Superior temporal gyrus (tissue), 1 donor: ENCODE results near the gene FCN1.
"Not testable (repeated sequence)": the region's sequence is repeated elsewhere in the genome, so short reads cannot be mapped to it uniquely, and the experiment has no call there.

Source experiments
- DNase-seq: peaks from one replicate; pipeline ENCODE4 v3.0.0-alpha.2; 2016; ENCODE audit errors: extremely low spot score

Gene FCN1

GRCh38 chr9:134917431-134918373 is at the start of gene FCN1:
Gene FCN1, minus strand, starts transcription at chr9:134917912. Its CDS starts 41 bp downstream, at chr9:134917871.
- DNase-seq, result no peak

GRCh38 chr9:134966697-134967546 is 49.2 kb upstream of the FCN1 start:
- no peak for DNase-seq

- DNase-seq, result no peak
These were observed 48.6 kb upstream of the FCN1 start for GRCh38 chr9:134966270-134966669.

DNA sequence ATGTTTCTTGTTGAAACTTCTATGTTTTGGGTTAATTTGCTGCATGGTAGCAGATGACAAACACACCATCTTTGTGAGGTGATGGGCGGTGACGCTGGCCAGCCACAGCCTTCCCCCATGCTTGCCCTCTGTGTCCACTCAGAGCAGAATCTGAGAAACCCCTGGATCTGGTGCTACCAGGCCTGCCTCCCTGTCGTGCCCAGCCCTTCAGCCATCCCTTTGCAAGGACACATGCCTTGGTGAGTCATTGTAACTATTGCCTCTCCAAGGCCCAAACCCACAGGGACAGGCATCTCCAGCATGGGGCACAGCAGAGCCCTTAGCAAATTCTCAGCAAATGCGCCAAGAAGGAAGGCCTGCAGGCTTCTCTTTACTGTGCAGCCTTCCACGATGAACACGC is 48.1 kb upstream of the FCN1 start:
- DNase-seq, result no peak

- no peak for DNase-seq
These were observed 47.7 kb upstream of the FCN1 start for GRCh38 chr9:134965411-134965810.

- DNase-seq, result no peak
These were observed 46.8 kb upstream of the FCN1 start for GRCh38 chr9:134964271-134965055.

GRCh38 chr9:134963546-134963945 is 45.8 kb upstream of the FCN1 start:
- DNase-seq, result no peak

- no peak for DNase-seq
These were observed 45.3 kb upstream of the FCN1 start for GRCh38 chr9:134962973-134963364.

DNA sequence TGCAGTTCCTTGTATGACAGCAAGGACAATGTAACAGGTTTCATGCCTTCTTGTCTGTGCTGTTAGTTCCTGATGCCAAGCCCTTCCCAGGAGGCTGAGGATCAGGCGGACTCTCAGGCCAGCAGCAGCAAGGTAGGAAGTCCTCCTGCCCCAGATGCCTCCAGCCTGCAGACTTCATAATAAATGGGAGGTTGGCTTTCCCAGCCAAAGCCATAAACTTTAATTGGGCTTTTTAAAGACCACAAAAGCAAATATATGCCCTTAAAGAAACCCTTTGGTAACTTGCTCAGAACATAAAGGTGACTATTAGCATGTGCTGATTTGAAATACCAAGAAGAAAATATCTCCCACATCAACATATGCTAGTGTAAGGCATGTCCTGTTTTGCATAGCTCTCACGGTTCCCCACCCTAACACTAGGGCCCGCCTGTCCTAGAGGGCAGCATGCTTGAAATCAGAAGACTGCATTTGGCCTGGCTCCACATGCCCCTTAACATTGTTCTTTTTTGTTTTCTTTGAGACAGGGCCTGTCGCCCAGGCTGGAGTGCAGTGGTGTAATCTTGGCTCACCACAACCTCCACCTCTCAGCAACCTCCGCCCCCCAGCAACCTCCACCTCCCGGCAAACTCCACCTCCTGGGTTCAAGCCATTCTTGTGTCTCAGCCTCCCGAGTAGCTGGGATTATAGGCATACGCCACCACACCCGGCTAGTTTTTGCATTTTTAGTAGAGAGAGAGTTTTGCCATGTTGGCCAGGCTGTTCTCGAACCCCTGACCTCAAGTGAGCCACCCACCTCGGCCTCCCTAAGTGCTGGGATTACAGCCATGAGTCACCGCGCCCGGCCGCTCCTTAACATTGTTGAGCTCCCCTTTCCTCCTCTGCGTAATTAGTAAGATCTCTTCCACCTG is 44.6 kb upstream of the FCN1 start:
- no peak for DNase-seq

- no peak for DNase-seq
These were observed 43.8 kb upstream of the FCN1 start for GRCh38 chr9:134961331-134962064.

DNA sequence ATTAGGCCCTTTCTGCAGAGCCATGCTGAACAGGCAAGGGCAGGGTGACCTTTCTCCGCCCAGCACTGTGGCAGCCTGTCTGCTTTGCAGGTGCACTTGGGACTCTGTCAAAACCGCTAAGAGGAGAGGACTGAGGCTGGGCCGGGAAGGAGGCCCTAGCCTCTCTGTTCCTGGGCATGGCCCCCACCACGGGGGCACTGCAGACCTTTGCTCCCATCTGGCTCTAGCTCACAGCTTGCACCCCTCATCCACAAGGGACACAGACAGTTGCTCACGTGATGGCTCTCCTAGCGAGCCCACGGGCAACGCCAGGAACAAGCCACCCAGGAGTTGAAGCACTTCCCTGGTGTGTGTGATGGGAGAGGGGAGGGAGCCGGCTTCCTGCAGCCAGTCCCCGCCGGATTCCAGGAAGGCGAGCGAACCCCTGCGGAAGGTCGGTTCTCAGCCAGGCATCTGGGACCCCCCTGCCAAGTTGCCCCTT is 43.0 kb upstream of the FCN1 start:
- DNase-seq, result no peak

DNA sequence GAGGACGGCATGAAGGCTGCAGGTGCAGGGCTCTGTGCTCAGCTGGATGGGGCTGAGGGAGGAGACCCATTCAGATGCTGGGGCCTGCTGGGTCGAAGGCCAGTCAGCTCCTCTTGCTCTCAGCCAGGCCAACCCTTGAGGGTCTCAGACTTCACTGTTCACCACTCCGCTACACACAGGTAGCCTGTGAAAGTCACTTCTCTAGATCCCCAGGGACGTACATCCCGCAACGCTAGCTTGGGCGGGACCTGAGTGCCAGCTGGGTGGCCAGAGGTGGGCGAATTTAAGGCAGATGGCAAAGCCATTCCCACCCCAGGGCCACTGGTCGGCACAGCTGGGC is 42.2 kb upstream of the FCN1 start:
- DNase-seq, result no peak

- DNase-seq, result no peak
These were observed 41.6 kb upstream of the FCN1 start for GRCh38 chr9:134959126-134959970.

GRCh38 chr9:134957945-134958227 is 40.2 kb upstream of the FCN1 start:
- no peak for DNase-seq

GRCh38 chr9:134957165-134957944 is 39.6 kb upstream of the FCN1 start:
- no peak for DNase-seq

DNA sequence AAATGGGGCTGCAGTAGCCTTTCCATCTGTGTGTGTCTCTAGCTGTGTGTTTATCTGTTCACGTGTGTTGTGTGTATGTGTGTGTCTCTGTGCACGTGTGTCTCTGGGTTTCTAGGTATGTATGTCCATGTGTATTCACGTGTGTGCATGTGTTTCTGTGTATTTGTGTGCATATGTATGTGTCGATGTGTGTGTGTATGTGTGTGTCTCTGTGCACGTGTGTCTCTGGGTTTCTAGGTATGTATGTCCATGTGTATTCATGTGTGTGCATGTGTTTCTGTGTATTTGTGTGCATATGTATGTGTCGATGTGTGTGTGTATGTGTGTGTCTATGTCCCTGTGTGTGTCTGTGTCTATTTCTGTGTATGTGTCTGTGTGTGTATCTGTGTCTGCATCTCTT is 38.7 kb upstream of the FCN1 start:
- not testable (repeated sequence) for DNase-seq

GRCh38 chr9:134955801-134956200 is 38.1 kb upstream of the FCN1 start:
- DNase-seq, result no peak

- no peak for DNase-seq
These were observed 37.4 kb upstream of the FCN1 start for GRCh38 chr9:134955156-134955555.

DNA sequence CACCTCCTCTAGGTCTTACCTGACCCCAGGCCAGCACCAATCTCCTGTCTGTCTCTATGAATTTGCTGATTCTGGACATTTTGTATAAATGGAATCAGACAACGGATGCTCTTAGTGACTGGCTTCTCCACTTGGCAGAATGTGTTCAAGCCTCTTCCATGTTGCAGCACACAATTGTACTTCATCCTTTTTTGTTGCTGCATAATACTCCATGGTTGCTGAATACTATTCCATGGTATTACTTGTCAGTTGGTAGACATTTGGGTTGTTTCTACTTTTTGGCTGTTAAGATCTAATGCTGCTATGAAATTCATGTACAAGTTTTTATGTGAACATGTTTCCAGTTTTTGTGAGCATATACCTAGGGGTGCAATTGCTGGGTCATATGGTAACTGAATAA is 34.3 kb upstream of the FCN1 start:
- no peak for DNase-seq
